Measurements from ENCODE around the gene SYPL1. TPM values are rescaled to one million over a fixed set of nuclear protein-coding genes. Genes with fewer than 3 reads are reported as not detected.

Gene SYPL1
- total RNA-seq, 1 experiment from 2014 or later, result 76.4 TPM

DNA sequence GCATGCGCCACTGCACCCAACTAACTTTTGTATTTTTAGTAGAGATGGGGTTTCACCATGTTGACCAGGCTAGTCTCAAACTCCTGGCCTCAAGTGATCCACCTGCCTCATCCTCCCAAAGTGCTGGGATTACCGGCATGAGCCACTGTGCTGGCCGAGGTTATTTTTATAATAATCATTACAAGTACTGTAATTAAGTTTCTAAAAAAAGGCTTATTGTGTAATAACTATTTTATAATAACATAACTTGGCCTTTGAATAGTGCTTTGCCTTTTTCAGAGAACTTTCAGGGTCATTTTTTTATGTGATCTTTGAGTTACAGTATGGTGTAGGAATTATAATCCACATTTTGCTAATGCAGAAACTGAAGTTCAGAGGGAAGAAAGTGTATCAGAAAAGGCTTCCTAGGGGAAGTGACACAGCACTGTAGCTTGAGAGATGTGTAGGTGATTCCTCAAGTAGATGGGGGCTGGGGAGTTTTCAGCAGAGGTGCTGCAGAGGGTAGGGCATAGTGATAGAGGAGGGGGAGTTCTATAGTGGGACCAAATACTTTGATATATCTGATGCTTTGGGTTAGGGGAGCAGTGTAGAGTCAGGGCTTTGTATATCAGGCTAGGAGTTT, 9.2 kb upstream of the SYPL1 start:
- POLR2A ChIA-PET (ENCODE audit: low non-redundant PET), result interaction anchor here (0.6 kb wide), 1 partner anchor 352 kb away, joined by 4 read pairs; no protein-coding TSS in a partner anchor
- no peak overlapping the region for H3K4me3 ChIP-seq (ENCODE audit: low read depth, low read length, poor library complexity, severe bottlenecking)
- H3K36me3 ChIP-seq (ENCODE audit: insufficient read depth, low read length, poor library complexity, severe bottlenecking), result no peaks in the 10 kb centered on the region
- DNase-seq (ENCODE audit: low spot score), result no peak
- H3K4me1 ChIP-seq (ENCODE audit: insufficient read depth, low read length, poor library complexity, severe bottlenecking), result peaks cover 1% of the 10 kb centered on the region
- H3K9me3 ChIP-seq (ENCODE audit: low read depth, low read length, poor library complexity, severe bottlenecking), result no peaks in the 10 kb centered on the region
- H3K27me3 ChIP-seq (replicated peaks; ENCODE audit: insufficient read depth, low read depth, low read length, poor library complexity), result no peaks in the 10 kb centered on the region
- CTCF ChIA-PET, result no interaction called here
- no TSS peak for BruUV-seq (replicated peaks)
- TF ChIP-seq EZH2 (IDR thresholded peaks at IDR 0.05; ENCODE audit: borderline replicate concordance, low read depth, low read length, poor library complexity, severe bottlenecking), result no peak
- TF ChIP-seq, protein P1, sequence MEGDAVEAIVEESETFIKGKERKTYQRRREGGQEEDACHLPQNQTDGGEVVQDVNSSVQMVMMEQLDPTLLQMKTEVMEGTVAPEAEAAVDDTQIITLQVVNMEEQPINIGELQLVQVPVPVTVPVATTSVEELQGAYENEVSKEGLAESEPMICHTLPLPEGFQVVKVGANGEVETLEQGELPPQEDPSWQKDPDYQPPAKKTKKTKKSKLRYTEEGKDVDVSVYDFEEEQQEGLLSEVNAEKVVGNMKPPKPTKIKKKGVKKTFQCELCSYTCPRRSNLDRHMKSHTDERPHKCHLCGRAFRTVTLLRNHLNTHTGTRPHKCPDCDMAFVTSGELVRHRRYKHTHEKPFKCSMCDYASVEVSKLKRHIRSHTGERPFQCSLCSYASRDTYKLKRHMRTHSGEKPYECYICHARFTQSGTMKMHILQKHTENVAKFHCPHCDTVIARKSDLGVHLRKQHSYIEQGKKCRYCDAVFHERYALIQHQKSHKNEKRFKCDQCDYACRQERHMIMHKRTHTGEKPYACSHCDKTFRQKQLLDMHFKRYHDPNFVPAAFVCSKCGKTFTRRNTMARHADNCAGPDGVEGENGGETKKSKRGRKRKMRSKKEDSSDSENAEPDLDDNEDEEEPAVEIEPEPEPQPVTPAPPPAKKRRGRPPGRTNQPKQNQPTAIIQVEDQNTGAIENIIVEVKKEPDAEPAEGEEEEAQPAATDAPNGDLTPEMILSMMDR (conservative IDR thresholded peaks at IDR 0.05; ENCODE audit: low read depth, low read length), result no peak
- no peak overlapping the region for H3K27ac ChIP-seq (ENCODE audit: low read depth, low read length, poor library complexity, severe bottlenecking)
- intact Hi-C loops (cut with micrococcal nuclease; ENCODE audit: unreplicated experiment), result no loop called here

DNA sequence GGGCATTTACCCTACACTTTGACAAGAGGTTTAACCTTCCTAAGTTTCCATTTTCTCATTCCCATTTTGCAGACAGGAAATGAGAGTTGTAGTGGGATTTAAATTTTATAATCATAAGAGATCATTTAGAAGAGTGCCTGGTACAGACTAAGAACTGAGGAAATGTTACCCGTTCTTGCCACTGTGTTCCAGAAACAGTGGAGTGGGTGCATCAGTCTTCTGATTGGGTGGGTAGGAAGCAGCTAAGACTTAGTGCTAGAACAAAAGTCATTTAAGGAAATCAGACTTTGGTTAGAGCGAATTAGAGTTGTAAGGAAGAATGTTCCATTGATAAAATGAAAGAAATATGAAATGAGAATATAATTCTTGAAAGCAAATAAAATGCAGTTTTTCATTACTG, 8.4 kb upstream of the SYPL1 start:
- no peak for DNase-seq (ENCODE audit: low spot score)
- H3K36me3 ChIP-seq (ENCODE audit: insufficient read depth, low read length, poor library complexity, severe bottlenecking), result no peaks in the 10 kb centered on the region
- BruUV-seq (replicated peaks), result no TSS peak
- POLR2A ChIA-PET (ENCODE audit: low non-redundant PET), result interaction anchor here (0.6 kb wide), 1 partner anchor 351 kb away, joined by 4 read pairs; no protein-coding TSS in a partner anchor
- H3K4me3 ChIP-seq (ENCODE audit: low read depth, low read length, poor library complexity, severe bottlenecking), result no peak overlapping the region
- intact Hi-C loops (cut with micrococcal nuclease; ENCODE audit: unreplicated experiment), result no loop called here
- no peaks in the 10 kb centered on the region for H3K9me3 ChIP-seq (ENCODE audit: low read depth, low read length, poor library complexity, severe bottlenecking)
- CTCF ChIA-PET, result no interaction called here
- H3K27me3 ChIP-seq (replicated peaks; ENCODE audit: insufficient read depth, low read depth, low read length, poor library complexity), result no peaks in the 10 kb centered on the region
- no peaks in the 10 kb centered on the region for H3K4me1 ChIP-seq (ENCODE audit: insufficient read depth, low read length, poor library complexity, severe bottlenecking)
- TF ChIP-seq, protein P1 (conservative IDR thresholded peaks at IDR 0.05; ENCODE audit: low read depth, low read length), result no peak
- TF ChIP-seq EZH2 (IDR thresholded peaks at IDR 0.05; ENCODE audit: borderline replicate concordance, low read depth, low read length, poor library complexity, severe bottlenecking), result no peak
- no peak overlapping the region for H3K27ac ChIP-seq (ENCODE audit: low read depth, low read length, poor library complexity, severe bottlenecking)

GRCh38 chr7:106119719-106120118, 7.6 kb upstream of the SYPL1 start:
- no peak overlapping the region for H3K4me3 ChIP-seq (ENCODE audit: low read depth, low read length, poor library complexity, severe bottlenecking)
- no peak for DNase-seq (ENCODE audit: low spot score)
- ChIA-PET POLR2A (ENCODE audit: low non-redundant PET) (no interaction called here), CTCF (no interaction called here)
- BruUV-seq (replicated peaks), result no TSS peak
- H3K36me3 ChIP-seq (ENCODE audit: insufficient read depth, low read length, poor library complexity, severe bottlenecking), result no peaks in the 10 kb centered on the region
- H3K4me1 ChIP-seq (ENCODE audit: insufficient read depth, low read length, poor library complexity, severe bottlenecking), result no peaks in the 10 kb centered on the region
- no peaks in the 10 kb centered on the region for H3K9me3 ChIP-seq (ENCODE audit: low read depth, low read length, poor library complexity, severe bottlenecking)
- H3K27ac ChIP-seq (ENCODE audit: low read depth, low read length, poor library complexity, severe bottlenecking), result no peak overlapping the region
- intact Hi-C loops (cut with micrococcal nuclease; ENCODE audit: unreplicated experiment), result no loop called here
- TF ChIP-seq EZH2 (IDR thresholded peaks at IDR 0.05; ENCODE audit: borderline replicate concordance, low read depth, low read length, poor library complexity, severe bottlenecking), result no peak
- TF ChIP-seq, protein P1 (conservative IDR thresholded peaks at IDR 0.05; ENCODE audit: low read depth, low read length), result no peak
- H3K27me3 ChIP-seq (replicated peaks; ENCODE audit: insufficient read depth, low read depth, low read length, poor library complexity), result no peaks in the 10 kb centered on the region
